Stimulated activated CD8-positive, alpha-beta memory T cell treated with anti-CD3 and anti-CD28 coated beads, Interleukin-4, amount 100 ng/mL, for 1 hour (primary cell): Measurements from ENCODE around the gene GPBAR1.
"Not testable (repeated sequence)": the region's sequence is repeated elsewhere in the genome, so short reads cannot be mapped to it uniquely, and the experiment has no call there.

Experiments used
- DNase-seq, 2 donors: peaks; one replicate each; pipeline ENCODE4 v3.0.0-alpha.2; 2020; ENCODE audit warnings: low read depth in 2 of 2, low spot score in 1 of 2

Gene GPBAR1

GRCh38 chr2:218266316-218266979 is 5.6 kb downstream of the GPBAR1 start:
- DNase-seq: no peak

- DNase-seq: no peak
Measured at GRCh38 chr2:218267259-218267658, 6.4 kb downstream of the GPBAR1 start.

GRCh38 chr2:218269900-218270720 is 9.3 kb downstream of the GPBAR1 start, which contains the start of the genes AAMP and PNKD:
AAMP (minus strand) TSS chr2:218270137; CDS start chr2:218270086, 51 bp downstream.
PNKD (plus strand) TSS chr2:218270519; CDS start chr2:218270536, 17 bp downstream.
- peak; percentile 100 for DNase-seq

GRCh38 chr2:218270721-218271486 is 10.1 kb downstream of the GPBAR1 start:
- DNase-seq: no peak

DNA sequence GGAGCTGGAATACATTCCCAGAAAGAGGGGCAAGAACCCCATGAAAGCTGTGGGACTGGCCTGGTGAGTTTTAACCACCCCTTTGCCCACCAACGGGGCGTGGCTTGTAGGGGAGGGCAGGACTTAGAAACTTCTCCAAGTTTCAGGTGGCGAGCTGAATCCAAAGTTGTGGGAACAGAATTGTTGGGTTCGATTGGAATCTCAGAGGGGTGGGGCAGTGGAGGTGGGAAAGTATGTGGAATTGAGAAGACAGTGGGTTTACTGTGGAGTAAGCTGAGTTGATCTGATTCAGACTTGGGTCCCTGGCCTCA is 10.6 kb downstream of the GPBAR1 start:
- DNase-seq: no peak

GRCh38 chr2:218271865-218272530 is 11.2 kb downstream of the GPBAR1 start:
- no peak for DNase-seq

DNA sequence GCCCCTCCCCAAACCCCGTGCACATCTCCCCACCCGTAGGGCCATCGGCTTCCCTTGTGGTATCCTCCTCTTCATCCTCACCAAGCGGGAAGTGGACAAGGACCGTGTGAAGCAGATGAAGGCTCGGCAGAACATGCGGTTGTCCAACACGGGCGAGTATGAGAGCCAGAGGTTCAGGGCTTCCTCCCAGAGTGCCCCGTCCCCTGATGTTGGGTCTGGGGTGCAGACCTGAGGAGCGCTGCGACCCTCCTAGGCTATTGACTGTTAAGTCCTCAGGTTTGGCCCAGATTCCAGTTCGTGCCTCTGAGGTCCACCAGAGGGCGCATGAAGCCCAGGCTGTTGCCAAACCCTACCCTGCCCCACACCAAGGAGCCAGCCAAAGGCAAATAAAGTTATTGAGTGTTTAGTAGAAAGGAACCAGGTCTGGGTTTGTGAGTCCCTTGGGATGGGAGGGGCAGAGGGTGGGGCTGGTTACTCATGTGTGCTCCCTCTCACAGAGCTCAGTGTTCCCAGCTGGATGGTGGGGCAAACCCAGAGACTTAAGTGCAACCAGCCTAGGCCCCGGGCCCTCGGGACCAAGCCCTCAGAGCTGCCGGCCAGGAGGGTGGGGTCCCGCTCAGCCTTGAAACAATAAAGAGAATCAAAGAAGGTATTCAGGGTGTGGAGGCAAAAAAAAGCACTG is 11.9 kb downstream of the GPBAR1 start:
- peak; percentile 51 to 64 for DNase-seq

DNA sequence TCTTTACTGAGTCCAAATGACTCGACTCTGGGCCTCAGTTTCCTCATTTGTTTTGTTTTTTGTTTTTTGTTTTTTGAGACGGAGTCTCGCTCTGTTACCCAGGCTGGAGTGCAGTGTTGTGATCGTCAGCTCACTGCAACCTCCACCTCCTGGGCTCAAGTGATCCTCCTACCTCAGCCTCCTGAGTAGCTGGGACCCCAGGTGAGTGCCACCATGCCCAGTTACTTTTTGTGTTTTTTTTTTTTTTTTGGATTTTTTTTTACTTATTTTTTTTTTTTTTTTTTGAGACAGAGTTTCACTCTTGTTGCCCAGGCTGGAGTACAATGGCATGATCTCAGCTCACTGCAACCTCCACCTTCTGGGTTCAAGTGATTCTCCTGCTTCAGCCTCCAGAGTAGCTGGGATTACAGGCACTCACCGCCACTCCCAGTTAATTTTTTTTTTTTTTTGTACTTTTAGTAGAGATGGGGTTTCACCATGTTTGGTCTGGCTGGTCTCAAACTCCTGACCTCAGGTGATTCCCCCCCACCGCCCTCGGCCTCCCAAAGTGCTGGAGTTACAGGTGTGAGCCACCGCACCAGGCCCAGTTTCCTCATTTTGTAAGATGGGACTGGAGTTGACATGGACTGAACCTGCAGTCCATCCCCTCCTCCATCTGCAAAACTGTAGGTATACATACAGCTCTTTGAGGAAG is 12.5 kb downstream of the GPBAR1 start:
- DNase-seq: not testable (repeated sequence)

DNA sequence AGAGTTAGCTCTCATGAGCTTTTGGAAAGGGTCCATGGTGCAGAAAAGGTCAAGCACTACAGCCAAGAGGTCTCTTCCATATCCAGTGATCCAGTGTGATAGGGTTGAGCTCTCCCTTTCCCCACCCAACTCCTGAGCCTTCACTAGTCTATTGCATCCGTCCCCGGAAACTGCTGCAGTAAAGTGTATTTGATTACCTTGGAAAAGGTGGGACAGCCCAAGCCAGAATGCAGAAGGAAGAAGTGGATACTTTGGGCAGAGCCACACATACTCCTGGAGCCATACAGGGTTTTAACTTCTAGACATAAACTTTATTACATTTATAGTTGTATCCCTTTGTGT is 13.1 kb downstream of the GPBAR1 start:
- no peak for DNase-seq

GRCh38 chr2:218274586-218274985 is 13.8 kb downstream of the GPBAR1 start:
- no peak for DNase-seq

- DNase-seq: no peak
Measured at GRCh38 chr2:218275371-218276072, 14.7 kb downstream of the GPBAR1 start.

DNA sequence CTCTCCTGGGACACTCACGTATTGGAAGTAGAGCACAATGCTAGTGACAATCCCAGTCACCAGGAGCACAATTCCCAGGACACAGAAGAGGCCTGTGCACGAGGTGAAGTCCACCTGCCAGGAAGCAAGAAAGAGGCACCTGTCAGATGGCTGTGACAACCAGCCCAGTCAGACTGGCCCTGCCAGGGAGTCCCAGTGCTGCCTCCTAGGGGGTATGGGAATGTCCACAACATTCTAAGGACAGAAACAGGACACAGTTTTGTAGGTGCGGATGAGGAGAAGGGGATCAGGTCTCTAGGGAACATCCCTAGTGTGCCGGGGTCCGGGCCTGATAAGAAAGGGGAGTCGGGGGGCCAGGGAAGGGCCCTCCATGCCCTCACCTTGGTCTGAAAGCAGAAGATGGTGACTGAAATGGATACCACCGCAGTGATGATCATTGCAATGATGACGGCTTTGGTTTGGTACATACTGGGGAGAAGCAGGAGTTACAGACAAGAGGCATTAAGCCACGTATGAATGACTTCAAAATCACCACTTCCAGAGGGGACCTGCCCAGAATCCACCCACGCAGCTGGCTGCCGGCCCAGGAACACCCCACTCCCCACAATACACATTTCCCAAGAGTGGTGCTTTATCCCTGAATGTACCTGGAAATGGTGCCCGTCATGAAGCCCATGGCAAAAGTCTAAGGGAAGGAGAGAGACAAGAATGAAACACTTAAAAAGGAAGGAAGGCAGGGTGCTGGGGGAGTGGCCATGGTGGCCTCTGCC is 16.4 kb downstream of the GPBAR1 start:
- DNase-seq: no peak

DNA sequence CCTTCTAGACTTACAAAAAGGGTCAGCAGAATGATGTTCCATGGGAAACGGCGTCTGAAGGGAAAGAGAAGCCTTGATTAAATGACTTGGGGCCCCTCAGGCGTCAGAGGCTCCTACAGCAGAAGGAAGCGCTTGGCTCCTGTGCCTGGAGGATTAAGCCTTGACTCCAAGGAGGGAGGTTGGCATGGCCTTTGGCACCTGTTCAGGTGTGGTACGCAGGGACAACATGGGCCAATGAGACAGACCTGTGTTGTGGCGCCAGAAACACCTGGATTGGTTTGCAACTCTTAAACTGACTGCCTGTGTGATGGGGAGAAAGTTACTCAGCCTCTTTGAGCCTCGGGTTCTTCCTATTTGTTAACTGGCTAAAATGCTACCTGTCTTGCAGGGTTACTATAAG is 17.1 kb downstream of the GPBAR1 start:
- no peak for DNase-seq

DNA sequence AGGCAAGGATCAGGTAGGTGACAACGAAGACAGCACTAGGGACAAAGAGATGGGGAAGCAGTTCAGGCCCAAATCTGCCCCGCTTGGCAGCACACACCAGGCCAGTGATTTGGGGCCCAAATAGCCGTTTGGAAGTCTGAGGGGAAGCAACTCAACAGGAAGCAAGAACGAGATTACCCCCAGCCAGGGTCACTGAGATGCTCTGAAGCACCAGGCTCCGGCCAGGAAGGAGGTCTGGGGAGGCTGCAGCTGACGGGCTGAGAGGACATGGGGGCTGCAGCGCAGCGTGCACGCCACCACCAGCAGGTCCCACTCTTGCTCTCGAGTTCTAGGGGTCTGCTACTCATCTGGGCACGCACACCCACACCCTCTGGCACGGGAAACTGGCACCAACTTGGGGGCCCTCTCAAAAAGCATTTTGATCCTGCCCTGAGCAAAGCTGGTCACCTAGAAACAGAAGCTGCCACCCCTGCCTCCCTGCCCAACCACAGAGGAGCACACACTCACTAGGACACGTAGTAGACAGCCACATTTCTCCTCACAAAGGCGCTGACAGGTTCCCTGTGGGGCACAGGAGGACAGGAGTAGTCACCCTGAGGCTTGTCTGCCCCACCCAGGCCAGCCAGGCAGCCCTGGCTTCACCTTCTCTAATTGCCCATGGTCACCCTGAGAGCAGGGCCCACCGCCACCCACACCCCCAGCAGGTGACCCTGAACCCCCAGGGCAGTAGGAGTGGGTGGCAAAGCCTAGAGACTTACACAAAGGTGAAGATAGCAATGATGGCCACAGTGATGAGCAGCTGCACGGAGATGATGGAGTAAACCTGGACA is 17.9 kb downstream of the GPBAR1 start:
- no peak for DNase-seq

- DNase-seq: no peak
Measured at GRCh38 chr2:218280260-218280870, 19.6 kb downstream of the GPBAR1 start.

DNA sequence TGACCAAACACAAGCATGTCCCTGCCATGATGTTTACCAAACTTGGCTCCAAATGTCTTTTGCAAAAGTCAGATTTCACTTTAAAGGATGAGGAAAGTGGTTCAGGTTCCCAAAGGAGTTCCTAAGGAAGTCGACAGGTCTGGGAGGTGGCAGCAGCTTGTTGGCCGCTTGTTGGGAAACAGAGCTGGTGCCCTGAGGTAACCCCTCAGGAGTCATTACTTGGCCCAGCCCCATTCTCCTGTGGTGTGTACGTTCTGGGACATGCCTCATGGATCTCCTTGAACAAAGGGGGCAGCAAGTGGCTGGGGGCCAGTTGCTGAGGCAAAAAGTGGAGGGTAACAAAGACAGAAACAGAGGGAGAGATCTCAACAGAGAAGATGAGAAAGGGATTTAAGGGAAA is 20.6 kb downstream of the GPBAR1 start:
- DNase-seq: no peak

- DNase-seq: no peak
Measured at GRCh38 chr2:218282173-218282991, 21.6 kb downstream of the GPBAR1 start.
